WTC11 (cell line): ENCODE data around the gene SVIL.

Source experiments
- CBFB ChIP-seq: sonication (generic); formaldehyde crosslinking; IDR thresholded peaks from 2 replicates; pipeline ENCODE4 v1.8.1; 2022; ENCODE audit warnings: mild to moderate bottlenecking, low read depth, missing genetic modification reagents
- ETV6 ChIP-seq: sonication (generic); formaldehyde crosslinking; IDR thresholded peaks from 2 replicates; pipeline ENCODE4 v1.8.1; 2022; ENCODE audit warnings: mild to moderate bottlenecking, missing genetic modification reagents
- SMAD4 ChIP-seq: sonication (generic); formaldehyde crosslinking; IDR thresholded peaks from 2 replicates; pipeline ENCODE4 v1.8.0; 2022; ENCODE audit warnings: mild to moderate bottlenecking, missing genetic modification reagents
- TF ChIP-seq, protein P1 (sequence below): sonication (generic); formaldehyde crosslinking; IDR thresholded peaks from 2 replicates; pipeline ENCODE4 v1.8.1; 2023; ENCODE audit warnings: mild to moderate bottlenecking, missing genetic modification reagents, moderate library complexity
- TF ChIP-seq, protein P2 (sequence below): fragments of 200-600 bp; IDR thresholded peaks from 2 replicates; pipeline ENCODE4 v1.8.0; 2022; ENCODE audit warnings: antibody characterized with exemption

DNA sequence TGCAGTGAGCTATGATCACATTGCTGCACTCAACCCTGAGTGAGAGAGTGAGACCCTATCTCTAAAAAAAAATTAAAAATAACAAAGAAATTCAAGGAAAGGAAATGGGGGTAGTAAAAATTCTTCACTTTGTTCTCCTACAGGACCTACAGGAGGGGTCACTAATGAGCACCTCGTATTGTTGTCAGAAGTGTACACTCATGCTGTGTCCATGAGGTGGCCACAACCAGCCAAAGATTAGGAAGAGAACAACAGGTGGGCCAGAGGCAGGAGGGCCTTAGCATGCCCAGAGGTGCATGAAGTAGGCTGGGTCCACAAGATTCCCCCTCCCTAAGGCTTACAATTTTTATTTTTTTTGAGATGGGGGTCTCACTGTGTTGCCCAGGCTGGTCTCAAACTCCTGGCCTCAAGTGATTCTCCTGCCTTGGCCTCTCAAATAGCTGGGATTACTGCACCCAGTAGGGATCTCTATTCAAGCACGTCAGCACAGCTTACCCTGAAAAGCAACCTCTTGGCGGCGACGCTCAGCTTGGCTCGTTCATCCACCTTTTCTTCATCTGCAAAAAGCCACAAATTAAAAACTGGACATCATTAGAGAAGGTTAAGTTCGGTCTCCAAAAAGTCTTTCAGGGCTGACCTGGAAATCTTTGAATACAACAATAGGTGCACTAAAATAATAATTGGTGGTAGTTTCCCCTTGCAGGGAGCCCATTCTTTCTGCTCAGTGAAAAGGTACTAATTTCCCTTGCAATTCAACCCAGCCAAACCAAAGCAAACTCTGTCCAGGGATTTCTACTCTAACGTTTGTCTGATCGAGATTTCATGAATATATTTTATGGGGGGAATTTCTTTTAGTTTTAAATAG lies 104.4 kb downstream of the SVIL start:
- TF ChIP-seq CBFB: no peak
- TF ChIP-seq, protein P1, sequence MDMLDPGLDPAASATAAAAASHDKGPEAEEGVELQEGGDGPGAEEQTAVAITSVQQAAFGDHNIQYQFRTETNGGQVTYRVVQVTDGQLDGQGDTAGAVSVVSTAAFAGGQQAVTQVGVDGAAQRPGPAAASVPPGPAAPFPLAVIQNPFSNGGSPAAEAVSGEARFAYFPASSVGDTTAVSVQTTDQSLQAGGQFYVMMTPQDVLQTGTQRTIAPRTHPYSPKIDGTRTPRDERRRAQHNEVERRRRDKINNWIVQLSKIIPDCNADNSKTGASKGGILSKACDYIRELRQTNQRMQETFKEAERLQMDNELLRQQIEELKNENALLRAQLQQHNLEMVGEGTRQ (CRISPR knock-in tag): no peak
- TF ChIP-seq, protein P2, sequence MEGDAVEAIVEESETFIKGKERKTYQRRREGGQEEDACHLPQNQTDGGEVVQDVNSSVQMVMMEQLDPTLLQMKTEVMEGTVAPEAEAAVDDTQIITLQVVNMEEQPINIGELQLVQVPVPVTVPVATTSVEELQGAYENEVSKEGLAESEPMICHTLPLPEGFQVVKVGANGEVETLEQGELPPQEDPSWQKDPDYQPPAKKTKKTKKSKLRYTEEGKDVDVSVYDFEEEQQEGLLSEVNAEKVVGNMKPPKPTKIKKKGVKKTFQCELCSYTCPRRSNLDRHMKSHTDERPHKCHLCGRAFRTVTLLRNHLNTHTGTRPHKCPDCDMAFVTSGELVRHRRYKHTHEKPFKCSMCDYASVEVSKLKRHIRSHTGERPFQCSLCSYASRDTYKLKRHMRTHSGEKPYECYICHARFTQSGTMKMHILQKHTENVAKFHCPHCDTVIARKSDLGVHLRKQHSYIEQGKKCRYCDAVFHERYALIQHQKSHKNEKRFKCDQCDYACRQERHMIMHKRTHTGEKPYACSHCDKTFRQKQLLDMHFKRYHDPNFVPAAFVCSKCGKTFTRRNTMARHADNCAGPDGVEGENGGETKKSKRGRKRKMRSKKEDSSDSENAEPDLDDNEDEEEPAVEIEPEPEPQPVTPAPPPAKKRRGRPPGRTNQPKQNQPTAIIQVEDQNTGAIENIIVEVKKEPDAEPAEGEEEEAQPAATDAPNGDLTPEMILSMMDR: no peak
- no peak for TF ChIP-seq ETV6 (CRISPR knock-in tag)
- no peak for TF ChIP-seq SMAD4 (CRISPR knock-in tag)
